Panc1 (cell line): ENCODE data around the gene CNNM4.

Source experiments
- POLR2AphosphoS5 ChIP-seq: IDR thresholded peaks from 2 replicates; pipeline ENCODE4 v1.6.1; 2012; ENCODE audit warnings: mild to moderate bottlenecking, low read depth, low read length, moderate library complexity
- SIN3A ChIP-seq: IDR thresholded peaks from 2 replicates; pipeline ENCODE4 v1.6.1; 2012; ENCODE audit warnings: low read depth, mild to moderate bottlenecking, low read length, moderate library complexity, borderline replicate concordance; ENCODE audit not compliant: insufficient read depth
- TCF7L2 ChIP-seq: IDR thresholded peaks from 2 replicates; pipeline ENCODE4 v1.6.1; 2011; ENCODE audit warnings: mild to moderate bottlenecking, low read depth, low read length, inconsistent platforms
- TF ChIP-seq, protein P1 (sequence below): fragments of 450-650 bp; IDR thresholded peaks from 2 replicates; pipeline ENCODE4 v1.5.1; 2017; ENCODE audit warnings: mild to moderate bottlenecking
- TF ChIP-seq, protein P2 (sequence below), 2 experiments: IDR thresholded peaks; 2 replicates each; pipeline ENCODE4 v1.6.1; 2011 to 2012; ENCODE audit warnings: low read depth in 2 of 2, control low read depth in 1 of 2, low read length in 1 of 2, mild to moderate bottlenecking in 1 of 2, moderate library complexity in 1 of 2; ENCODE audit not compliant: insufficient read depth in 1 of 2

DNA sequence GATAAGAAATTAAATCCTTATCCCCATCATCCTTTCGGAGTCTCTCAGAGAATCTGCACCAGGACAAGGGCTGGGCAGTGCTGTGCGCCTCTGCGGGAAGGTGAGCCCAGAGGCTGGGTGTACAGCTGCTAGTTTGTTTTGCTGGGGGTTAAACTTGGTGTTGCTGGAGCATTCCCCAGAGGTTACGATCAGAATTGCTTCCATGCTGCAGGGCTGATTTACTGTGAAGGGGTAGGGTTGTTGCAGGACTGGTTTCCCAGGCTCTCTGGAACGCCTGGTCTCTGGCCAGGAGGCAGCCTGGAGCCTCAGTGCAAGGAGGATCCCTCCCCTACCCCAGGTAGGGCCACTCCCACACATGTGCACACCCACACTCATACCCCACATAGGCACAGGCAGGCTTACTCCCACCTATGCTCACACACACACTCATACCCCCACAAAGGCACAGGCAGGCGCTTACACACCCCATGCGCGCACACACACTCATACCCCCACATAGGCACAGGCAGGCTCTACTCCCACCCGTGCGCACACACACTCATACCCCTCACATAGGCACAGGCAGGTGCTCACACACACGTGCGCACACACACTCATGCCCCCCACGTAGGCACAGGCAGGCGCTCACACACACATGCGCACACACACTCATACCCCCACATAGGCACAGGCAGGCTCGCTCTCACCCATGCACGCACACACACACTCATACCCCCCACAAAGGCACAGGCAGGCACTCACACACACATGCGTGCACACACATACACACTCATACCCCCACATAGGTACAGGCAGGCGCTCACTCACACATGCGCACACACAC lies 11.3 kb downstream of the CNNM4 start:
- TF ChIP-seq, protein P1, sequence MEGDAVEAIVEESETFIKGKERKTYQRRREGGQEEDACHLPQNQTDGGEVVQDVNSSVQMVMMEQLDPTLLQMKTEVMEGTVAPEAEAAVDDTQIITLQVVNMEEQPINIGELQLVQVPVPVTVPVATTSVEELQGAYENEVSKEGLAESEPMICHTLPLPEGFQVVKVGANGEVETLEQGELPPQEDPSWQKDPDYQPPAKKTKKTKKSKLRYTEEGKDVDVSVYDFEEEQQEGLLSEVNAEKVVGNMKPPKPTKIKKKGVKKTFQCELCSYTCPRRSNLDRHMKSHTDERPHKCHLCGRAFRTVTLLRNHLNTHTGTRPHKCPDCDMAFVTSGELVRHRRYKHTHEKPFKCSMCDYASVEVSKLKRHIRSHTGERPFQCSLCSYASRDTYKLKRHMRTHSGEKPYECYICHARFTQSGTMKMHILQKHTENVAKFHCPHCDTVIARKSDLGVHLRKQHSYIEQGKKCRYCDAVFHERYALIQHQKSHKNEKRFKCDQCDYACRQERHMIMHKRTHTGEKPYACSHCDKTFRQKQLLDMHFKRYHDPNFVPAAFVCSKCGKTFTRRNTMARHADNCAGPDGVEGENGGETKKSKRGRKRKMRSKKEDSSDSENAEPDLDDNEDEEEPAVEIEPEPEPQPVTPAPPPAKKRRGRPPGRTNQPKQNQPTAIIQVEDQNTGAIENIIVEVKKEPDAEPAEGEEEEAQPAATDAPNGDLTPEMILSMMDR, result no peak
- no peak for TF ChIP-seq POLR2AphosphoS5
- TF ChIP-seq, protein P2, sequence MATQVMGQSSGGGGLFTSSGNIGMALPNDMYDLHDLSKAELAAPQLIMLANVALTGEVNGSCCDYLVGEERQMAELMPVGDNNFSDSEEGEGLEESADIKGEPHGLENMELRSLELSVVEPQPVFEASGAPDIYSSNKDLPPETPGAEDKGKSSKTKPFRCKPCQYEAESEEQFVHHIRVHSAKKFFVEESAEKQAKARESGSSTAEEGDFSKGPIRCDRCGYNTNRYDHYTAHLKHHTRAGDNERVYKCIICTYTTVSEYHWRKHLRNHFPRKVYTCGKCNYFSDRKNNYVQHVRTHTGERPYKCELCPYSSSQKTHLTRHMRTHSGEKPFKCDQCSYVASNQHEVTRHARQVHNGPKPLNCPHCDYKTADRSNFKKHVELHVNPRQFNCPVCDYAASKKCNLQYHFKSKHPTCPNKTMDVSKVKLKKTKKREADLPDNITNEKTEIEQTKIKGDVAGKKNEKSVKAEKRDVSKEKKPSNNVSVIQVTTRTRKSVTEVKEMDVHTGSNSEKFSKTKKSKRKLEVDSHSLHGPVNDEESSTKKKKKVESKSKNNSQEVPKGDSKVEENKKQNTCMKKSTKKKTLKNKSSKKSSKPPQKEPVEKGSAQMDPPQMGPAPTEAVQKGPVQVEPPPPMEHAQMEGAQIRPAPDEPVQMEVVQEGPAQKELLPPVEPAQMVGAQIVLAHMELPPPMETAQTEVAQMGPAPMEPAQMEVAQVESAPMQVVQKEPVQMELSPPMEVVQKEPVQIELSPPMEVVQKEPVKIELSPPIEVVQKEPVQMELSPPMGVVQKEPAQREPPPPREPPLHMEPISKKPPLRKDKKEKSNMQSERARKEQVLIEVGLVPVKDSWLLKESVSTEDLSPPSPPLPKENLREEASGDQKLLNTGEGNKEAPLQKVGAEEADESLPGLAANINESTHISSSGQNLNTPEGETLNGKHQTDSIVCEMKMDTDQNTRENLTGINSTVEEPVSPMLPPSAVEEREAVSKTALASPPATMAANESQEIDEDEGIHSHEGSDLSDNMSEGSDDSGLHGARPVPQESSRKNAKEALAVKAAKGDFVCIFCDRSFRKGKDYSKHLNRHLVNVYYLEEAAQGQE (IDR thresholded peaks at IDR 0.05; ENCODE audit: insufficient read depth in 1 of 2, low read depth in 2 of 2, low read length in 1 of 2), result no peak
- TF ChIP-seq TCF7L2, result no peak
- no peak for TF ChIP-seq SIN3A
